Measurements from ENCODE around the gene ODF2L.
A peak's percentile ranks its signal among the peaks of the same experiment; 100 is the strongest.

GRCh38 chr1:86409416-86410021, 13.4 kb upstream of the ODF2L start:
- TF ChIP-seq POLR2A (IDR thresholded peaks at IDR 0.05; ENCODE audit: low read depth, low read length) = no peak
- no peak for TF ChIP-seq CTCF (conservative IDR thresholded peaks at IDR 0.05; ENCODE audit: low read depth, low read length)
- TF ChIP-seq RAD21 (IDR thresholded peaks at IDR 0.05; ENCODE audit: low read length) = no peak
- TF ChIP-seq MAZ (IDR thresholded peaks at IDR 0.05; ENCODE audit: borderline replicate concordance, low read depth, low read length) = no peak
- no peak for TF ChIP-seq FOS (IDR thresholded peaks at IDR 0.05; ENCODE audit: low read depth, low read length)
- no peak for TF ChIP-seq RCOR1 (IDR thresholded peaks at IDR 0.05; ENCODE audit: insufficient replicate concordance, low read length)
- TF ChIP-seq BHLHE40 (IDR thresholded peaks at IDR 0.05; ENCODE audit: low read depth, low read length) = no peak
- no peak for TF ChIP-seq ELK1 (IDR thresholded peaks at IDR 0.05; ENCODE audit: borderline replicate concordance, low read depth, low read length)
- 0 out of 2 replicates have a peak, but pooled peaks have one; percentile 26 for TF ChIP-seq USF2 (IDR thresholded peaks at IDR 0.05; ENCODE audit: low read depth, low read length)
- no peak for TF ChIP-seq MXI1 (IDR thresholded peaks at IDR 0.05; ENCODE audit: borderline replicate concordance, low read depth, low read length)

Data from IMR-90 (cell line).